ENCODE results near the gene PPP3CB. TPM values are rescaled to one million over a fixed set of nuclear protein-coding genes. Genes with fewer than 3 reads are reported as not detected.

The PPP3CB gene
- total and polyA plus RNA-seq, 2 donors (not counting 3 experiments of a cell fraction or from before 2014, with no cell fraction given): 13.5 to 30.4 TPM

DNA sequence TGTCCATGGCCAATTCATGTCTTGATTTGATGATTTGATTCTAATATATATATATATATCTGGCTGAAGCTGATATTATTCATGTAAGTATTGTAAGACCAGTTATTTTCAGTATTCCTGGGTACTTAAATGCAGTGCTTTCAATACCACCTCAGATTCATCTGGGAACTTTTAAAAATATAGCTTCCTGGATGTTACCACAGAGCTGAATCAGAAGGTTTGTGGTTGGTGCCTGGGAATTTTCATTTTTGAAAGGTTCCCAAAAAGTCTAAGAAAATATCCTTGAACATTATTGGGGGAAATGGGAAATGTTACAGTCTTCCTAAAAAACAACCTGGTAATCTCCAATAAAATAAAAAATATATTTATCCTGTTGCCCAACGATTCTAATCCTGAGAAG, 10.7 kb upstream of the PPP3CB start:
- Histone ChIP-seq H3K79me2 (ENCODE audit: control insufficient read depth, insufficient read depth, low read length) (no peaks in the 10 kb centered on the region), H3K27ac (ENCODE audit: insufficient read depth, low read depth, low read length) (no peak overlapping the region), H3K9me1 (replicated peaks; ENCODE audit: control insufficient read depth, extremely low read depth, insufficient read depth, low read length) (no peaks in the 10 kb centered on the region), H3K27me3 (ENCODE audit: control insufficient read depth in 2 of 2, insufficient read depth in 2 of 2, low read length in 2 of 2) (no peaks in the 10 kb centered on the region), H3K9me3 (replicated peaks; ENCODE audit: control insufficient read depth, insufficient read depth, low read length) (no peaks in the 10 kb centered on the region), H3K4me2 (ENCODE audit: insufficient read depth, low read length) (no peak overlapping the region), H3K4me3 (replicated peaks in 1 of 3; ENCODE audit: insufficient read depth in 1 of 3, low read depth in 1 of 3, low read length in 3 of 3) (no peak overlapping the region), H3K9ac (replicated peaks; ENCODE audit: extremely low read depth, insufficient read depth, low read length) (no peak overlapping the region), H4K20me1 (replicated peaks; ENCODE audit: control insufficient read depth, extremely low read depth, insufficient read depth, low read length) (no peaks in the 10 kb centered on the region), H3K4me1 (ENCODE audit: control insufficient read depth, extremely low read depth, insufficient read depth, low read length) (peaks cover 7% of the 10 kb centered on the region), H3K36me3 (ENCODE audit: control insufficient read depth in 2 of 2, extremely low read depth in 1 of 2, insufficient read depth in 2 of 2, low read length in 2 of 2) (peaks cover 0 to 4% of the 10 kb centered on the region in 2 experiments), H2AFZ (ENCODE audit: low read depth, low read length) (no peak overlapping the region)
- DNase-seq (ENCODE audit: low read depth, low spot score) (no peak), FAIRE-seq (no peak)
- dilution Hi-C loops (cut with MboI; ENCODE audit: extremely low pct_ligation_motif_present, low sequenced_read_pairs) (no loop called here), intact Hi-C loops (cut with micrococcal nuclease) (no loop called here)
- CTCF ChIA-PET: no interaction called here
- TF ChIP-seq JUN (IDR thresholded peaks at IDR 0.05; ENCODE audit: borderline replicate concordance, insufficient read depth, insufficient read length, low read depth) (no peak), FOS (IDR thresholded peaks at IDR 0.05; ENCODE audit: borderline replicate concordance, insufficient read depth, low read length) (no peak), POLR2A (IDR thresholded peaks at IDR 0.05; ENCODE audit: low read depth, low read length) (no peak), POLR2AphosphoS5 (IDR thresholded peaks at IDR 0.05; ENCODE audit: insufficient read depth, low read depth, low read length) (no peak), MYC (IDR thresholded peaks at IDR 0.05; ENCODE audit: low read depth, low read length) (no peak), GATA2 (IDR thresholded peaks at IDR 0.05; ENCODE audit: insufficient read depth, insufficient read length, low read depth, low read length) (no peak), EZH2 (IDR thresholded peaks at IDR 0.05; ENCODE audit: borderline replicate concordance, low read depth, low read length, severe bottlenecking) (no peak)
- TF ChIP-seq, protein P1, sequence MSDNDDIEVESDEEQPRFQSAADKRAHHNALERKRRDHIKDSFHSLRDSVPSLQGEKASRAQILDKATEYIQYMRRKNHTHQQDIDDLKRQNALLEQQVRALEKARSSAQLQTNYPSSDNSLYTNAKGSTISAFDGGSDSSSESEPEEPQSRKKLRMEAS (IDR thresholded peaks at IDR 0.05; ENCODE audit: insufficient read depth, insufficient read length): no peak
- TF ChIP-seq, protein P2, sequence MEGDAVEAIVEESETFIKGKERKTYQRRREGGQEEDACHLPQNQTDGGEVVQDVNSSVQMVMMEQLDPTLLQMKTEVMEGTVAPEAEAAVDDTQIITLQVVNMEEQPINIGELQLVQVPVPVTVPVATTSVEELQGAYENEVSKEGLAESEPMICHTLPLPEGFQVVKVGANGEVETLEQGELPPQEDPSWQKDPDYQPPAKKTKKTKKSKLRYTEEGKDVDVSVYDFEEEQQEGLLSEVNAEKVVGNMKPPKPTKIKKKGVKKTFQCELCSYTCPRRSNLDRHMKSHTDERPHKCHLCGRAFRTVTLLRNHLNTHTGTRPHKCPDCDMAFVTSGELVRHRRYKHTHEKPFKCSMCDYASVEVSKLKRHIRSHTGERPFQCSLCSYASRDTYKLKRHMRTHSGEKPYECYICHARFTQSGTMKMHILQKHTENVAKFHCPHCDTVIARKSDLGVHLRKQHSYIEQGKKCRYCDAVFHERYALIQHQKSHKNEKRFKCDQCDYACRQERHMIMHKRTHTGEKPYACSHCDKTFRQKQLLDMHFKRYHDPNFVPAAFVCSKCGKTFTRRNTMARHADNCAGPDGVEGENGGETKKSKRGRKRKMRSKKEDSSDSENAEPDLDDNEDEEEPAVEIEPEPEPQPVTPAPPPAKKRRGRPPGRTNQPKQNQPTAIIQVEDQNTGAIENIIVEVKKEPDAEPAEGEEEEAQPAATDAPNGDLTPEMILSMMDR (IDR thresholded peaks at IDR 0.05; ENCODE audit: extremely low read depth in 1 of 2, insufficient read depth in 1 of 2, low read depth in 1 of 2, low read length in 2 of 2): no peak
- BruUV-seq (replicated peaks): no TSS peak
- POLR2A ChIA-PET: no interaction called here

All from endothelial cell of umbilical vein (primary cell).